Measurements from ENCODE around the gene MID1. TPM values are rescaled to one million over a fixed set of nuclear protein-coding genes. Genes with fewer than 3 reads are reported as not detected.

MID1 gene
- total RNA-seq, 1 donor from 2014 or later = 31.2 TPM

DNA sequence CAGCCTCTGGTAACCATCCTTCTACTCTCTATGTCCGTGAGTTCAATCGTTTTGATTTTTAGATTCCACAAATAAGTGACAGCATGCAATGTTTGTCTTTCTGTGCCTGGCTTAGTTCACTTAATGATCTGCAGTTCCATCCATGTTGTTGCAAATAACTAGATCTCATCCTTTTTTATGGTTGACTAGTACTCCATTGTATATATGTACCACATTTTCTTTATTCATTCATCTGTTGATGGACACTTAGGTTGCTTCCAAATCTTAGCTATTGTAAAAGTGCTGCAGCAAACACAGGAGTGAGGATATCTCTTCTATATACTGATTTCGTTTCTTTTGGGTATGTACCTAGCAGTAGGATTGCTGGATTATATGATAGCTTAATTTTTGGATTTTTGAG, 140.9 kb downstream of the MID1 start:
- Mint-ChIP-seq H3K9me3 (ENCODE audit: unreplicated experiment) (no peaks in the 10 kb centered on the region), H3K27me3 (ENCODE audit: low read depth, unreplicated experiment) (no peaks in the 10 kb centered on the region), H3K36me3 (ENCODE audit: low read depth, unreplicated experiment) (no peaks in the 10 kb centered on the region), H3K27ac (ENCODE audit: unreplicated experiment) (no peak overlapping the region), H3K4me3 (ENCODE audit: unreplicated experiment) (no peak overlapping the region), H3K4me1 (ENCODE audit: low read depth, unreplicated experiment) (peaks cover 1% of the 10 kb centered on the region)
- H3K79me2 ChIP-seq (ENCODE audit: insufficient read depth, low read length) = no peaks in the 10 kb centered on the region
- no peaks in the 10 kb centered on the region for H3K27me3 ChIP-seq (ENCODE audit: insufficient read depth, low read length)
- H3K36me3 ChIP-seq (ENCODE audit: insufficient read depth, low read length) = peaks cover 8% of the 10 kb centered on the region
- FAIRE-seq (no peak), DNase-seq (ENCODE audit: low read depth) (no peak)
- no peaks in the 10 kb centered on the region for H3K4me1 ChIP-seq (ENCODE audit: insufficient read depth, low read length)
- no peak overlapping the region for H3K9ac ChIP-seq (ENCODE audit: low read length)
- no peak overlapping the region for H3K4me2 ChIP-seq (ENCODE audit: low read length)
- H2AFZ ChIP-seq (ENCODE audit: low read depth, low read length) = no peak overlapping the region
- H3K4me3 ChIP-seq (ENCODE audit: insufficient read depth, low read depth, low read length) = no peak overlapping the region
- H3K27ac ChIP-seq (ENCODE audit: low read depth, low read length) = no peak overlapping the region
- no peaks in the 10 kb centered on the region for H4K20me1 ChIP-seq (ENCODE audit: insufficient read depth, low read length)
- H3K9me3 ChIP-seq (ENCODE audit: insufficient read depth, low read depth, low read length) = no peaks in the 10 kb centered on the region
- no peak for TF ChIP-seq CTCF (IDR thresholded peaks at IDR 0.05; ENCODE audit: insufficient read depth, low read depth, low read length)
- no peak for TF ChIP-seq EZH2 (IDR thresholded peaks at IDR 0.05; ENCODE audit: insufficient read depth, low read length)

- Mint-ChIP-seq H3K27me3 (ENCODE audit: low read depth, unreplicated experiment) (no peaks in the 10 kb centered on the region), H3K27ac (ENCODE audit: unreplicated experiment) (no peak overlapping the region), H3K9me3 (ENCODE audit: unreplicated experiment) (no peaks in the 10 kb centered on the region), H3K4me3 (ENCODE audit: unreplicated experiment) (no peak overlapping the region), H3K4me1 (ENCODE audit: low read depth, unreplicated experiment) (no peaks in the 10 kb centered on the region), H3K36me3 (ENCODE audit: low read depth, unreplicated experiment) (no peaks in the 10 kb centered on the region)
- FAIRE-seq (peak; percentile 62), DNase-seq (ENCODE audit: low read depth) (no peak)
- Histone ChIP-seq H3K27me3 (ENCODE audit: insufficient read depth, low read length) (no peaks in the 10 kb centered on the region), H3K9me3 (ENCODE audit: insufficient read depth, low read depth, low read length) (no peaks in the 10 kb centered on the region), H3K27ac (ENCODE audit: low read depth, low read length) (no peak overlapping the region), H3K36me3 (ENCODE audit: insufficient read depth, low read length) (peaks cover 20% of the 10 kb centered on the region), H2AFZ (ENCODE audit: low read depth, low read length) (no peak overlapping the region), H3K4me1 (ENCODE audit: insufficient read depth, low read length) (no peaks in the 10 kb centered on the region), H4K20me1 (ENCODE audit: insufficient read depth, low read length) (no peaks in the 10 kb centered on the region), H3K4me3 (ENCODE audit: insufficient read depth, low read depth, low read length) (no peak overlapping the region), H3K79me2 (ENCODE audit: insufficient read depth, low read length) (no peaks in the 10 kb centered on the region), H3K9ac (ENCODE audit: low read length) (no peak overlapping the region), H3K4me2 (ENCODE audit: low read length) (no peak overlapping the region)
- no peak for TF ChIP-seq EZH2 (IDR thresholded peaks at IDR 0.05; ENCODE audit: insufficient read depth, low read length)
Measured at GRCh38 chrX:10477525-10477924, 142.9 kb downstream of the MID1 start.

DNA sequence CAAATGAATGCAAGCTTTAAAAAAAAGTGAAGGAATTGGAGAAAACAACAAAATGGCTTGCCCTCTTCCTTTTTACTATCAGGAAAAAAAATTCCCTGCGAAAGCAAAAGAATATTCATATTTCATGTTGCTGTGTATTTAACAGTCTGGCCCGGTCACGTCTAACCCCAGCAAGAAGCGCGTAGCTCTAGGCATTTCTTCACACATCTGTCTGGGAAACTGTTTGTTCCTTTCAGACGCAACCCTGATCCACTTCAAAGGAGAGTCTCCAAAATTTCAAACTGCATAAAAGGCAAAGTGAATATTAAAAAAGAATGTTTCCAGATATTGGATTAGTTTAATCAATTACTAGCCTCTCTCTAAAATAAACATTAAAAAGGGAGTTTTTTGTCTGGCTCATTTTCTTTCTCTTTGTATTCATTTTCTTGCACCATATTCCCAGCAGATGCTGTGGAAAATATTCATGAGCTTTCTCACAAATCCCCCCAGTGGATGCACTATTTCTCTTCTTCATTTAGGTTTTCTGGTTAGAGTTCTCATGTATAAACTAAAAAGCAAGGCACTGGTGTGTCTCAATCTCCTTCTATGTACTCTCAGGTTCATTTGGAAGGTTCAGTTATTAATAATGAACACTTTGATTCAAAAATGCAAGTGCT, 145.3 kb downstream of the MID1 start:
- Mint-ChIP-seq H3K9me3 (ENCODE audit: unreplicated experiment) (no peaks in the 10 kb centered on the region), H3K27me3 (ENCODE audit: low read depth, unreplicated experiment) (no peaks in the 10 kb centered on the region), H3K36me3 (ENCODE audit: low read depth, unreplicated experiment) (no peaks in the 10 kb centered on the region), H3K4me3 (ENCODE audit: unreplicated experiment) (no peak overlapping the region), H3K27ac (ENCODE audit: unreplicated experiment) (no peak overlapping the region), H3K4me1 (ENCODE audit: low read depth, unreplicated experiment) (no peaks in the 10 kb centered on the region)
- H3K4me2 ChIP-seq (ENCODE audit: low read length) = no peak overlapping the region
- TF ChIP-seq EZH2 (IDR thresholded peaks at IDR 0.05; ENCODE audit: insufficient read depth, low read length) (no peak), CTCF (IDR thresholded peaks at IDR 0.05; ENCODE audit: insufficient read depth, low read depth, low read length) (no peak)
- no peak overlapping the region for H3K4me3 ChIP-seq (ENCODE audit: insufficient read depth, low read depth, low read length)
- H3K9ac ChIP-seq (ENCODE audit: low read length) = no peak overlapping the region
- H3K79me2 ChIP-seq (ENCODE audit: insufficient read depth, low read length) = no peaks in the 10 kb centered on the region
- peaks cover 16% of the 10 kb centered on the region for H3K36me3 ChIP-seq (ENCODE audit: insufficient read depth, low read length)
- no peaks in the 10 kb centered on the region for H3K4me1 ChIP-seq (ENCODE audit: insufficient read depth, low read length)
- FAIRE-seq (no peak), DNase-seq (ENCODE audit: low read depth) (no peak)
- no peaks in the 10 kb centered on the region for H3K9me3 ChIP-seq (ENCODE audit: insufficient read depth, low read depth, low read length)
- no peak overlapping the region for H3K27ac ChIP-seq (ENCODE audit: low read depth, low read length)
- no peaks in the 10 kb centered on the region for H3K27me3 ChIP-seq (ENCODE audit: insufficient read depth, low read length)
- H4K20me1 ChIP-seq (ENCODE audit: insufficient read depth, low read length) = no peaks in the 10 kb centered on the region
- H2AFZ ChIP-seq (ENCODE audit: low read depth, low read length) = no peak overlapping the region

All from astrocyte (in vitro differentiated cells and primary cell).